HEK293 (cell line): Measurements from ENCODE around the gene DYNLT2B.

Experiments used
- ZFP37 ChIP-seq: fragments of 450-650 bp; formaldehyde crosslinking; IDR thresholded peaks from 2 replicates; pipeline ENCODE4 v1.5.1; 2016; ENCODE audit warnings: missing biosample characterization, missing genetic modification characterization
- TF ChIP-seq, protein P1 (sequence below): fragments of 450-650 bp; formaldehyde crosslinking; IDR thresholded peaks from 2 replicates; pipeline ENCODE4 v1.5.1; 2016; ENCODE audit warnings: missing biosample characterization, missing genetic modification characterization
- TF ChIP-seq, protein P2 (sequence below): fragments of 450-650 bp; formaldehyde crosslinking; IDR thresholded peaks from 2 replicates; pipeline ENCODE4 v1.5.1; 2017; ENCODE audit warnings: missing biosample characterization, missing genetic modification characterization

DNA sequence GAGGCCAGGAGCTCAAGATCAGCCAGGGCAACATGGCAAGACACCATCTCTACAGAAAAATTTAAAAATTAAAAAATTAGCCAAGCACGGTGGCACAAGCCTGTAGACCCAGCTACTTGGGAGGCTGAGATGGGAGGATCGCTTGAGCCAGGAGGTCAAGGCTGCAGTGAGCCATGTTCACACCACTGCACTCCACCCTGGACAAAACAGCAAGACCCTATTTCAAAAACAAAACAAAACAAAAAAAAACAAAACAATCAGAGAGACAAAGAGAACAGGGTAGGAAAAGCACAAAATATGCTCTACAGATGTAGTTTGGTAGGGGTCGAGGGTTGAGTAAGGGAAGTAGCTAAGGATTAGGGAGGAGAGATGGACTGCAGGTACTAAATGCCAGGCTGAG, 3.4 kb downstream of the DYNLT2B start:
- TF ChIP-seq, protein P1, sequence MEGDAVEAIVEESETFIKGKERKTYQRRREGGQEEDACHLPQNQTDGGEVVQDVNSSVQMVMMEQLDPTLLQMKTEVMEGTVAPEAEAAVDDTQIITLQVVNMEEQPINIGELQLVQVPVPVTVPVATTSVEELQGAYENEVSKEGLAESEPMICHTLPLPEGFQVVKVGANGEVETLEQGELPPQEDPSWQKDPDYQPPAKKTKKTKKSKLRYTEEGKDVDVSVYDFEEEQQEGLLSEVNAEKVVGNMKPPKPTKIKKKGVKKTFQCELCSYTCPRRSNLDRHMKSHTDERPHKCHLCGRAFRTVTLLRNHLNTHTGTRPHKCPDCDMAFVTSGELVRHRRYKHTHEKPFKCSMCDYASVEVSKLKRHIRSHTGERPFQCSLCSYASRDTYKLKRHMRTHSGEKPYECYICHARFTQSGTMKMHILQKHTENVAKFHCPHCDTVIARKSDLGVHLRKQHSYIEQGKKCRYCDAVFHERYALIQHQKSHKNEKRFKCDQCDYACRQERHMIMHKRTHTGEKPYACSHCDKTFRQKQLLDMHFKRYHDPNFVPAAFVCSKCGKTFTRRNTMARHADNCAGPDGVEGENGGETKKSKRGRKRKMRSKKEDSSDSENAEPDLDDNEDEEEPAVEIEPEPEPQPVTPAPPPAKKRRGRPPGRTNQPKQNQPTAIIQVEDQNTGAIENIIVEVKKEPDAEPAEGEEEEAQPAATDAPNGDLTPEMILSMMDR (tag by site-specific recombination) = no peak
- no peak for TF ChIP-seq ZFP37 (tag by site-specific recombination)
- TF ChIP-seq, protein P2, sequence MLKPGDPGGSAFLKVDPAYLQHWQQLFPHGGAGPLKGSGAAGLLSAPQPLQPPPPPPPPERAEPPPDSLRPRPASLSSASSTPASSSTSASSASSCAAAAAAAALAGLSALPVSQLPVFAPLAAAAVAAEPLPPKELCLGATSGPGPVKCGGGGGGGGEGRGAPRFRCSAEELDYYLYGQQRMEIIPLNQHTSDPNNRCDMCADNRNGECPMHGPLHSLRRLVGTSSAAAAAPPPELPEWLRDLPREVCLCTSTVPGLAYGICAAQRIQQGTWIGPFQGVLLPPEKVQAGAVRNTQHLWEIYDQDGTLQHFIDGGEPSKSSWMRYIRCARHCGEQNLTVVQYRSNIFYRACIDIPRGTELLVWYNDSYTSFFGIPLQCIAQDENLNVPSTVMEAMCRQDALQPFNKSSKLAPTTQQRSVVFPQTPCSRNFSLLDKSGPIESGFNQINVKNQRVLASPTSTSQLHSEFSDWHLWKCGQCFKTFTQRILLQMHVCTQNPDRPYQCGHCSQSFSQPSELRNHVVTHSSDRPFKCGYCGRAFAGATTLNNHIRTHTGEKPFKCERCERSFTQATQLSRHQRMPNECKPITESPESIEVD = no peak
